Colonic mucosa (tissue), 4 donors: Measurements from ENCODE around the gene EXOC4. TPM values are rescaled to one million over a fixed set of nuclear protein-coding genes. Genes with fewer than 3 reads are reported as not detected.

Experiments used
- DNase-seq: peaks from one replicate; pipeline ENCODE4 v3.0.0-alpha.2; 2020
- H3K27ac ChIP-seq: fragments of 200-600 bp; one replicate; pipeline ENCODE4 v1.8.0; 2021
- H3K27me3 ChIP-seq: fragments of 200-600 bp; one replicate; pipeline ENCODE4 v1.8.0; 2021
- H3K36me3 ChIP-seq: fragments of 200-600 bp; one replicate; pipeline ENCODE4 v1.8.0; 2021
- H3K4me1 ChIP-seq: fragments of 200-600 bp; one replicate; pipeline ENCODE4 v1.8.0; 2021; ENCODE audit warnings: mild to moderate bottlenecking
- H3K4me3 ChIP-seq: fragments of 200-600 bp; one replicate; pipeline ENCODE4 v1.8.0; 2021
- H3K9ac ChIP-seq, 2 donors: one replicate each; pipeline ENCODE4 v1.7.0; 2013; ENCODE audit warnings: control low read depth in 2 of 2, low read depth in 2 of 2, low read length in 2 of 2
- H3K9me3 ChIP-seq: fragments of 200-600 bp; one replicate; pipeline ENCODE4 v1.8.0; 2021
- intact Hi-C: fragments of 100-400 bp; cut with DNase I; formaldehyde crosslinking; loops from one replicate; pipeline ENCODE4 v1.14.1; 2022
- total RNA-seq, 2 donors: library from RNA; stranded (reverse); fragmentation: NEBNext Ultra II Directional in 1 of 2; extraction: Animal tissue kit (Norgen Biotek cat#: 25700) in 1 of 2; gene quantifications; one replicate each; pipeline ENCODE4 v1.2.1, GENCODE V29; 2021
- TF ChIP-seq, protein P1 (sequence below): fragments of 200-600 bp; IDR thresholded peaks from one replicate; pipeline ENCODE4 v1.8.0; 2022; ENCODE audit warnings: antibody characterized with exemption, mild to moderate bottlenecking
- donor health status: healthy.
- donor health status: DM: no; HTN: no; CAD: no.
- donor health status: DM: no; HTN: no; CAD: no.

EXOC4 gene
- total RNA-seq, 2 donors from 2014 or later: 61.1 to 73.3 TPM

DNA sequence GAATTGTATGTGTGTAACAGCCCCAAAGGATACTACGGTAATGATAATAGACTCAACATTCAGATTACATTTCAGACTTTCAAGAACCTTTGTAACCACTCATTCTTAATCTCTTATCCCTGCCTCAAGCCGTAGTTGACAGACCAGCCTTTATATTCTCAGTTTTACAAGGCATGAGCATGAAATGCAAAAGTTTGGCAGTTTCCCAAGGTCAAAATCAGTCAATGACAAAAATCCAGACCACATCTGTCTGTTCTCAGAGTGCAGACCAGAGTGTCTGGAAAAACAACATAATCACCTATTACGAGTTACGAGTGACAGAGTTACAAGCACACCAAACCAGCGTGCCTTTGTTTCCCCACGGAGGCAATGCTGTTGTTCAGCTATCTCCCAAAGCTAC lies 695.7 kb downstream of the EXOC4 start:
- Histone ChIP-seq H3K36me3 (no peaks in the 10 kb centered on the region), H3K9ac (no peak overlapping the region), H3K9me3 (no peaks in the 10 kb centered on the region), H3K27me3 (no peaks in the 10 kb centered on the region), H3K4me3 (no peak overlapping the region), H3K4me1 (no peaks in the 10 kb centered on the region), H3K27ac (no peak overlapping the region)
- no peak for DNase-seq
- TF ChIP-seq, protein P1, sequence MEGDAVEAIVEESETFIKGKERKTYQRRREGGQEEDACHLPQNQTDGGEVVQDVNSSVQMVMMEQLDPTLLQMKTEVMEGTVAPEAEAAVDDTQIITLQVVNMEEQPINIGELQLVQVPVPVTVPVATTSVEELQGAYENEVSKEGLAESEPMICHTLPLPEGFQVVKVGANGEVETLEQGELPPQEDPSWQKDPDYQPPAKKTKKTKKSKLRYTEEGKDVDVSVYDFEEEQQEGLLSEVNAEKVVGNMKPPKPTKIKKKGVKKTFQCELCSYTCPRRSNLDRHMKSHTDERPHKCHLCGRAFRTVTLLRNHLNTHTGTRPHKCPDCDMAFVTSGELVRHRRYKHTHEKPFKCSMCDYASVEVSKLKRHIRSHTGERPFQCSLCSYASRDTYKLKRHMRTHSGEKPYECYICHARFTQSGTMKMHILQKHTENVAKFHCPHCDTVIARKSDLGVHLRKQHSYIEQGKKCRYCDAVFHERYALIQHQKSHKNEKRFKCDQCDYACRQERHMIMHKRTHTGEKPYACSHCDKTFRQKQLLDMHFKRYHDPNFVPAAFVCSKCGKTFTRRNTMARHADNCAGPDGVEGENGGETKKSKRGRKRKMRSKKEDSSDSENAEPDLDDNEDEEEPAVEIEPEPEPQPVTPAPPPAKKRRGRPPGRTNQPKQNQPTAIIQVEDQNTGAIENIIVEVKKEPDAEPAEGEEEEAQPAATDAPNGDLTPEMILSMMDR: no peak
- intact Hi-C loops: no loop called here

DNA sequence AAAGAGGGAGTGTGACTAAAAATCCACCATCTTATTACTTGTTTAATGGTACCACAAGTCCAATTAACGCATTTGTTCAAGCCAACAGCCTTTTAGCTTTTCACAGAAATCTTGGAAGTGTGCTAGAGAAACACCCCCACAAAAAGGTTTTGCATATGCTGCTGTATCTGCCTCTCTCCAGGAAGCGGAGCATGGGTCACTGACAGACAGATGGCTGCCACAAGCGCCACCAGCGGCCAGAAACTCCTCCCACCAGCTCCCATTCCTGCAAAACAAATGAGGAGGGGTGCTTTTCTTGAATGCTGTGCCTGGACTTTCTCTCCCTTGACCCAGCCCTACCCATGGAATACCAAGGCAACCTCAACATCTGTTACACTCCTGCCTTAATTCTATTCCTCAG lies 698.0 kb downstream of the EXOC4 start:
- H3K4me1 ChIP-seq: no peaks in the 10 kb centered on the region
- no peaks in the 10 kb centered on the region for H3K36me3 ChIP-seq
- no peaks in the 10 kb centered on the region for H3K27me3 ChIP-seq
- intact Hi-C loops: no loop called here
- no peaks in the 10 kb centered on the region for H3K9me3 ChIP-seq
- DNase-seq: no peak
- no peak overlapping the region for H3K4me3 ChIP-seq
- no peak overlapping the region for H3K27ac ChIP-seq
- TF ChIP-seq, protein P1: no peak
- H3K9ac ChIP-seq: no peak overlapping the region

- no peaks in the 10 kb centered on the region for H3K4me1 ChIP-seq
- no peak for DNase-seq
- no peaks in the 10 kb centered on the region for H3K9me3 ChIP-seq
- H3K4me3 ChIP-seq: no peak overlapping the region
- H3K27ac ChIP-seq: no peak overlapping the region
- intact Hi-C loops: no loop called here
- TF ChIP-seq, protein P1: no peak
- H3K9ac ChIP-seq: no peak overlapping the region
- H3K36me3 ChIP-seq: no peaks in the 10 kb centered on the region
- H3K27me3 ChIP-seq: no peaks in the 10 kb centered on the region
These were observed 702.3 kb downstream of the EXOC4 start for GRCh38 chr7:133955208-133955607.

DNA sequence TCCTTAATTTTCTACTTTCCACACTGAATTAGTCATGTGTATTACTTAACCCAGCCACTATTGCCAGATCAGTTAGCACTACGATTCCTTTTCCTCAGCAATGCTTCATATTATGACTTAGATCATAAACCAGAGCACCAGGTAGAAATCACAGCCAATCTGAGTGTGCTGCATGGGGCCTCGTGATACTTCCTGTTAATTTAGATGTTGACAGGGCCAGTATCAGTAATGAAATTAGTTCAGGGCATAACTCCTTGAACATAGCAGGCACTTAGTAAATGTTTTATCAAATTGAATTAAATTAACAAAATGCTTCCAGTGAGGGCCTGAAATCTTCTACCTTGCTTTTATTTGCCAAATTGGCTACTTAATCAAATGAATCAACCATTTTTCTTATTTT lies 705.0 kb downstream of the EXOC4 start:
- no peaks in the 10 kb centered on the region for H3K36me3 ChIP-seq
- H3K4me1 ChIP-seq: no peaks in the 10 kb centered on the region
- no peak overlapping the region for H3K9ac ChIP-seq
- H3K4me3 ChIP-seq: no peak overlapping the region
- intact Hi-C loops: no loop called here
- H3K9me3 ChIP-seq: no peaks in the 10 kb centered on the region
- DNase-seq: no peak
- H3K27ac ChIP-seq: no peak overlapping the region
- TF ChIP-seq, protein P1: no peak
- H3K27me3 ChIP-seq: no peaks in the 10 kb centered on the region

DNA sequence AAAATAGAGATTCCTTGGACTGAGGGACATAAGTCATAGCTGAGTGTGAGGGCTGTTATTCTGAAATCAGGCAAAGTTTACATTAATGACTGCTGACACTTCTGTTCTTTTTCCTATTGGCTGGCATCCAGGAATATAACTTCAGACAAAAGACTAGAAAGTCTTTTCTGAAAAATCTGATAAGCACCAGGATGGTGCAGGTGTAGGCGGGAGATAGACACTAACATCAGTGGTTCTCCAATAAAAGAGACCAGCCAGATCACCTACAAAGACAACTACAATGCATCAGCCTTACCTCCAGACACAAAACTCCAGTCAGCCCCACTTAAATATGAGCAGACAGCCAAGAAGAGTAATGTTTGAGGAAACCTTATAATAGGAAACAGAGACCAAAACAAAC lies 705.9 kb downstream of the EXOC4 start:
- intact Hi-C loops: no loop called here
- Histone ChIP-seq H3K27ac (no peak overlapping the region), H3K9ac (no peak overlapping the region), H3K4me3 (no peak overlapping the region), H3K27me3 (no peaks in the 10 kb centered on the region), H3K9me3 (no peaks in the 10 kb centered on the region), H3K4me1 (no peaks in the 10 kb centered on the region), H3K36me3 (no peaks in the 10 kb centered on the region)
- DNase-seq: no peak
- TF ChIP-seq, protein P1: no peak

- TF ChIP-seq, protein P1: no peak
- no peaks in the 10 kb centered on the region for H3K4me1 ChIP-seq
- intact Hi-C loops: no loop called here
These were observed 706.6 kb downstream of the EXOC4 start for GRCh38 chr7:133959505-133959904.

More at GRCh38 chr7:133959505-133959904, 706.6 kb downstream of the EXOC4 start:
- Histone ChIP-seq H3K4me3 (no peak overlapping the region), H3K9ac (no peak overlapping the region), H3K9me3 (no peaks in the 10 kb centered on the region), H3K36me3 (no peaks in the 10 kb centered on the region), H3K27me3 (no peaks in the 10 kb centered on the region), H3K27ac (no peak overlapping the region)
- DNase-seq: no peak
